MG63 (cell line): ENCODE results near the gene PARP16. TPM values are rescaled to one million over a fixed set of nuclear protein-coding genes. Genes with fewer than 3 reads are reported as not detected.
"Not testable (repeated sequence)": the region's sequence is repeated elsewhere in the genome, so short reads cannot be mapped to it uniquely, and the experiment has no call there.

Experiments
- DNase-seq: peaks from one replicate; pipeline ENCODE4 v3.0.0-alpha.2; 2020
- H3K27me3 ChIP-seq: fragments of 250-450 bp; sonication (Bioruptor Pico); 2 replicates; pipeline ENCODE4 v1.5.1; 2020; ENCODE audit warnings: mild to moderate bottlenecking, moderate library complexity
- H3K36me3 ChIP-seq: fragments of 250-450 bp; sonication (Bioruptor Pico); 2 replicates; pipeline ENCODE4 v1.5.1; 2020; ENCODE audit warnings: mild to moderate bottlenecking, moderate library complexity
- H3K4me3 ChIP-seq: fragments of 250-450 bp; sonication (Bioruptor Pico); 2 replicates; pipeline ENCODE4 v1.5.1; 2020; ENCODE audit warnings: mild to moderate bottlenecking, moderate library complexity
- H3K9me3 ChIP-seq: fragments of 250-450 bp; sonication (Bioruptor Pico); 2 replicates; pipeline ENCODE4 v1.5.1; 2020; ENCODE audit warnings: mild to moderate bottlenecking, moderate library complexity
- total RNA-seq: library from RNA; depleted of rRNA; stranded (reverse); fragments of >200 nt; shearing (Covaris generic); gene quantifications from 2 replicates; pipeline ENCODE4 v1.2.3, GENCODE V29; 2014; ENCODE audit warnings: low replicate concordance

The PARP16 gene
- total RNA-seq, 1 experiment from 2014 or later: 6.3 TPM

DNA sequence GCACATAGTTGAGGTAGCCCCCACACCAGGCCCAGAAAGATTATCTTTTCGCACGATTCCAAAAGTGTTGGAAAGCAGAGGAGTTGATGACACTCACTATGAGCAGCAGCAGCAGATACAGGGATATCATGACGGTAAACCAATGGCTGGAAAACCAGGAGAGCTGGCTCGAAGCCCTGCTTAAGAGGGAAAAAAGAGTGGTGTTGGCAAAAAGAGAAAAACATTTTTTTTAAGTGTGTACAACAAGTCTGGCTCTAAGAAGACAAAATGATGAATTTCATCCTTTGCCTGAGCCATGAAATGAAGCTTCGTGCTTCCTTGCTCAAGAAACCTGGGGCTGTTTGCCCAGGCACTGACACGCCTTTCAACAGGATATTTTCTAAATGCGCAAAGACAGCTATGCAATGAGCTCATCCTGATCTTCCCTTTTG lies 27.3 kb downstream of the PARP16 start:
- Histone ChIP-seq H3K4me3 (no peak overlapping the region), H3K27me3 (no peaks in the 10 kb centered on the region), H3K9me3 (no peaks in the 10 kb centered on the region), H3K36me3 (peaks cover 22% of the 10 kb centered on the region)
- DNase-seq: no peak

- H3K27me3 ChIP-seq: no peaks in the 10 kb centered on the region
- H3K9me3 ChIP-seq: no peaks in the 10 kb centered on the region
- no peak for DNase-seq
- no peak overlapping the region for H3K4me3 ChIP-seq
- peaks cover 22% of the 10 kb centered on the region for H3K36me3 ChIP-seq
These were observed 28.1 kb downstream of the PARP16 start for GRCh38 chr15:65258375-65259262.

- Histone ChIP-seq H3K27me3 (no peaks in the 10 kb centered on the region), H3K9me3 (no peaks in the 10 kb centered on the region), H3K4me3 (no peak overlapping the region), H3K36me3 (peaks cover 13% of the 10 kb centered on the region)
- no peak for DNase-seq
These were observed 31.1 kb downstream of the PARP16 start for GRCh38 chr15:65255486-65256140.

DNA sequence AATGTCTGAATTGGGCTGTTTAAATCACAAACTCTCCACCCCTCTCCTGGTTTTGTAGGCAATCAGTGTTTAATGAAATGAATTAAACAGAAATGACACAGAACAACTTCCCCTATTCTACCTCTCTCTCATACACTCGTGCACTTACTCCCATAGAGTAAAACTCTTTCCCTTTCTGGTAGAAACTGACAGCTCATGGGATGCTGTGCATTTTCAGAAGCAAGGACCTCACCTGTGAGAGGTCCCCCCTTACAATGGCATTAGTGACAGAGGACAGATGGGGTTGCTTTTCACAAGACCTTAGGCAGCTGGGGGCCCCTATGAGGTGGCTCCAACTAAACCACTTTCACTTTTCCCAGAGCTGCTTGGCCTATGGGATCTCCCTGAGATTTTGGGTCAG lies 31.9 kb downstream of the PARP16 start:
- H3K4me3 ChIP-seq: no peak overlapping the region
- DNase-seq: no peak
- H3K36me3 ChIP-seq: peaks cover 12% of the 10 kb centered on the region
- H3K9me3 ChIP-seq: no peaks in the 10 kb centered on the region
- no peaks in the 10 kb centered on the region for H3K27me3 ChIP-seq

DNA sequence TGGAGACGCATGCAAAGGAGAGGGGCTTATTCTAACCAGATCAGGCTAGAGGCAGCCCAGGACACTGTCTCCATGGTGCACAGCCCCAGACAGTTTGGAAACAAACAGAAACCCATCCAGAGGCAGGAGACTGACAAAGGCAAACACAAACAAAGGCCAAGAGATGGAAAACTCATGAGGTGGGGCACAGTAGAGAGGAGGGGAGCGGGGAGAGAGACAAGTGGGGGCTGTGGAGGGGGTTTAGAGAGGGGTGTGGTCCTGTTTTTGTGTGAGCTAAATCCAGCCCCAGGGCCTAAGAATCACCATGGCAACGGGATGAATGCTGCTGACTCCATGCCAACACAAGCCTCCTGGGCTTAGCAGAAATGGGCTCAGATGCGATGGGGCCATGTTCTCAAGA lies 32.3 kb downstream of the PARP16 start:
- DNase-seq: no peak
- H3K36me3 ChIP-seq: peaks cover 11% of the 10 kb centered on the region

GRCh38 chr15:65249641-65250040 lies 37.0 kb downstream of the PARP16 start:
- no peaks in the 10 kb centered on the region for H3K9me3 ChIP-seq
- H3K27me3 ChIP-seq: no peaks in the 10 kb centered on the region
- DNase-seq: no peak
- no peaks in the 10 kb centered on the region for H3K36me3 ChIP-seq
- no peak overlapping the region for H3K4me3 ChIP-seq

More for the DNA sequence above, 32.3 kb downstream of the PARP16 start:
- Histone ChIP-seq H3K4me3 (no peak overlapping the region), H3K9me3 (no peaks in the 10 kb centered on the region), H3K27me3 (no peaks in the 10 kb centered on the region)

DNA sequence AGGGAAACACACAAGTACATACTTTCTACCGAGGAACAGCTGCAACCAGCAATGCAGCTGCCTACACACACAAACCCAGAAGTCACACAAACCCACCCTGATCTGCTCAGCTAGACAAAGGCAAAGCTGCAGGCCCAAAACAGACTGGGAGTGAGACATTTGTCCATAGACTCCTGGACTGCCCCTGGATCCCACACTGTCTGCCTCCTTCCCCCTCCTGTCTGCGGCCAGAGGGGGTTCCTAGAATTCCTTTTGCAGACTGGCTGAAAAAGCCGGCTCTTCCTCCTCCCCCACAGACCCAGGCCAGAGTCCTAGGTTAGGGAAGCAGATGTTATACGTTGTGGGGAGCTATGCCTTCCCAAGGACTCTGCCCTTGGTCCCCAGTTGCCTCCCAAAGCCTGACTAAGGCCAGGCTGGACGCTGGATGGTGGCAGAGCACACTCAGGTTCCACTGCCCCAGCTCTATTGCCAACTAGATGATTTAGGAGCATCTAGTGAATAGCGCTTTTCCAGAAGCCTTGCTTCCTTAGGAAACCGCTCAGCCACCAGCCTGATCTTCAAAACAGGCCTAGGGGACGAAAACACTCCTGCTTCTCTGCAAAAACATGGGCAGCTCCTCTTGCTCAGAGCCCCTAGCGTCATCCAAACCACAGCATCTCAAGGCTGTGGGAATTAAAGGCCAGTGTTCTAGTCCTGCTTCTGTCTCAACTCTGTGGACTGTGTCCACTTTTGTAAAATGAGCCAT lies 38.0 kb downstream of the PARP16 start:
- H3K4me3 ChIP-seq: no peak overlapping the region
- no peaks in the 10 kb centered on the region for H3K27me3 ChIP-seq
- no peak for DNase-seq
- H3K36me3 ChIP-seq: no peaks in the 10 kb centered on the region
- no peaks in the 10 kb centered on the region for H3K9me3 ChIP-seq

DNA sequence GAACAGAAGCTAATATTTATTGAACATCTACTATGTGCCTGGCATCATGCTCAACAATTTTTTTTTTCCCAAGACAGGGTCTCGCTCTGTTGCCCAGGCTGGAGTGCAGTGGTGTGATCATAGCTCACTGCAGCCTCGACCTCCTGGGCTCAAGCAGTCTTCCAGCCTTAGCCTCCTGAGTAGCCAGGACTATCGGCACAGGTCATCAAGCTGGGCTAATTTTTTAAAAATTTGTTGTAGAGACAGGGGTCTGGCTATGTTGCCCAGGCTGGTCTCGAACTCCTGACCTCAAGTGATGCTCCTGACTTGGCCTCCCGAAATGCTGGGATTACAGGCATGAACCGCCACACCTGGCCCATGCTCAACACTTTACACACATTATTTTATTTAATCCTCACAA lies 39.7 kb downstream of the PARP16 start:
- Histone ChIP-seq H3K27me3 (no peaks in the 10 kb centered on the region), H3K4me3 (no peak overlapping the region), H3K9me3 (no peaks in the 10 kb centered on the region), H3K36me3 (no peaks in the 10 kb centered on the region)
- no peak for DNase-seq

DNA sequence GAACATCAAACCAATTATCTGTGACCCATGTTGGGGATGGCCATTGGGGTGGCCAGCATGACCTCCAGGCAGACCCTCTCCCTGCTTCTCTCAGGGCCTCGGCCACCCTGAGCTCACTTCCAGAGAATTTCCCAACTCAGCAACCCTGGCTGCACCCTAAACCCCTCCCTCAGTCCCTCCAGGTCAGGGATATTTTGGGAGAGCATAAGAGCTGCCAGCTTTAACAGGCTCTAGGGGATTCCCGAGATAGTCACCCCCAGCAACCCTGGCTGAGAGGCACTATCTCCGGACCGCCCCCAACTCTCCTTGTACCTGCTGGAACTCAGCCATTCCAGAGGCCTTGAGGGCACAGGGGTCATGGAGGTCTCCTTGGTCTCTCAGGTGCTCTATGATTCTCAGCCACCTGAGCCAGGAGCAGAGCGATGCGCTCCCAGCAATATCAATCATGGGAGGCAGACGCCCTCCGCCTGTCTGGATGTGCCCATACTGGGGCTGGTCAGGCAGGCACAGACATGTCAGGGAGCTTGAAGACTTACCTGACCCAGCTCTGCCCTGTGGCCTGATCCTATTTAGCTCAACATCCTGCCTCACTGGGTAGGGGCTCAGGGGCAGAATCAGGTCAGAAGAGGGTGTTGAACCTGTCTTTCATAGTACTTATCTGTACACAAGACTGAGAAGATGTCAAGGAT lies 40.5 kb downstream of the PARP16 start:
- Histone ChIP-seq H3K36me3 (no peaks in the 10 kb centered on the region), H3K9me3 (no peaks in the 10 kb centered on the region), H3K27me3 (no peaks in the 10 kb centered on the region), H3K4me3 (no peak overlapping the region)
- DNase-seq: no peak

DNA sequence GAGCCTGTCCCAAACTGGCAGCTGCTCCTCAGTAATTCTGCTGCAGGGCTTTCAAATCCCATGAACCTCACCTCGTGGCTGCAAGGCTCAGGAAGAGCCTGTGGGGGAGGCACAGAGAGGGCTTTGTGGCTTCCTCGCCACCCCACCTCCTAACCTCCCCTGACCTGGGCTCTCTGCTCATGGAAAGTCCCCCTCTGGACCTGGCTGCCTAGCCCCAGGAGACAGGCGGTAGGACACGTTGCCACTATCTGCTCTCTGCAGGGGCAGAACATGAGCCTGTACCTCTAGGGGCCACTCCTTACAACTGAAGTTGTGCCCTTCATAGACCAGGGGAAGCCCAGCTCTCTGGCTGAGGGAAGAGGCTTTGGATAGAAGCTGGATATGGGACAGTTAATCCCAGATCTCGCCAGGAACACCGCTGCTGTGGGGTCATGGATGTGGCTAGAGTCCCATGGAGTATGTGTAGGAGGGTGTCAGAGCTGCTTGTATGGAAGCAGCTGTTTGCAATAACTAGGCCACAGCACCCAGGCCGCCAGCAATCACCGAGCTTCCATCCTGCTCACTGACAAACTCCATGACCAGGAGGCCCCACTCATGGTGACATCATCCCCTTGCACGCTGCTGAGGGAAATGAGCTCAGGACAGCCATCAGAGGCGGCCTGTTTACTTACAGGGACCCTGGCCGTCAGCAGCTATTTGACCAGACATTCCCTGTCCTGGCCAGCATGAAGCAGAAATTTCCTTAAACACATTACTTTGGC lies 41.4 kb downstream of the PARP16 start:
- H3K9me3 ChIP-seq: no peaks in the 10 kb centered on the region
- no peak for DNase-seq
- no peaks in the 10 kb centered on the region for H3K36me3 ChIP-seq
- H3K27me3 ChIP-seq: no peaks in the 10 kb centered on the region
- H3K4me3 ChIP-seq: no peak overlapping the region

- H3K9me3 ChIP-seq: no peaks in the 10 kb centered on the region
- no peak overlapping the region for H3K4me3 ChIP-seq
- no peak for DNase-seq
- no peaks in the 10 kb centered on the region for H3K36me3 ChIP-seq
- H3K27me3 ChIP-seq: no peaks in the 10 kb centered on the region
These were observed 42.0 kb downstream of the PARP16 start for GRCh38 chr15:65244638-65245037.

GRCh38 chr15:65236443-65236842 lies 50.2 kb downstream of the PARP16 start:
- H3K4me3 ChIP-seq, H3K9me3 ChIP-seq, H3K27me3 ChIP-seq, DNase-seq, H3K36me3 ChIP-seq: not testable (repeated sequence)

DNA sequence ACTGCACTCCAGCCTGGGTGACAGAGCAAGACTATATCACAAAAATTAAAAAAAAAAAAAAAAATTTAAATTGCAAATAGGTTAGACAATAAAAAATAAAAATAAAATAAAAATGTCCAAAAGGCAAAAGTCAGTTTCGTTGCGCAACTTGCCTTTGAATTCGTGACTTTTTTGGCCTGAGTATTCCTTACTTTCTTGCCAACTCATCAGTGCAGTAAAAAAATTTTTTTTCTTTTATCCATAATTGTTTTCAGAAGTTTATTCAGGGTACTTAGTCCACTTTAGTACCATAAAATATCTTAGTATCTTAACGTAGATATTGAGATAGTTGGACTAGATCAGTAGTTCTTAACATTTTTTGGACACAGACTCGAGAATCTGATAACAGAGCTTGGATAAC lies 53.0 kb downstream of the PARP16 start:
- Histone ChIP-seq H3K36me3 (no peaks in the 10 kb centered on the region), H3K4me3 (no peak overlapping the region), H3K27me3 (no peaks in the 10 kb centered on the region), H3K9me3 (no peaks in the 10 kb centered on the region)
- DNase-seq: no peak

GRCh38 chr15:65232520-65232919 lies 54.2 kb downstream of the PARP16 start:
- no peak for DNase-seq
- H3K36me3 ChIP-seq: no peaks in the 10 kb centered on the region
- no peaks in the 10 kb centered on the region for H3K27me3 ChIP-seq
- no peak overlapping the region for H3K4me3 ChIP-seq
- H3K9me3 ChIP-seq: no peaks in the 10 kb centered on the region

GRCh38 chr15:65231306-65231705 lies 55.4 kb downstream of the PARP16 start:
- Histone ChIP-seq H3K27me3 (no peaks in the 10 kb centered on the region), H3K4me3 (no peak overlapping the region), H3K36me3 (no peaks in the 10 kb centered on the region), H3K9me3 (no peaks in the 10 kb centered on the region)
- DNase-seq: no peak

DNA sequence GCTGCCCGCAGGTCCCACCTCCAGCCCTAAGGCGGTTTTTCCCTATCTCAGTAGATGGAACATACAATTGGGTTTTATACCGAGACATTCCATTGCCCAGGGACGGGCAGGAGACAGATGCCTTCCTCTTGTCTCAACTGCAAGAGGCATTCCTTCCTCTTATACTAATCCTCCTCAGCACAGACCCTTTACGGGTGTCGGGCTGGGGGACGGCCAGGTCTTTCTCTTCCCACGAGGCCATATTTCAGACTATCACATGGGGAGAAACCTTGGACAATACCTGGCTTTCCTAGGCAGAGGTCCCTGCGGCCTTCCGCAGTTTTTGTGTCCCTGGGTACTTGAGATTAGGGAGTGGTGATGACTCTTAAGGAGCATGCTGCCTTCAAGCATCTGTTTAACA lies 59.8 kb downstream of the PARP16 start:
- not testable (repeated sequence) for H3K9me3 ChIP-seq, H3K4me3 ChIP-seq, H3K27me3 ChIP-seq, H3K36me3 ChIP-seq, DNase-seq
